ENCODE data around the gene COQ8B. TPM values are rescaled to one million over a fixed set of nuclear protein-coding genes. Genes with fewer than 3 reads are reported as not detected.

Gene COQ8B
- total and polyA plus RNA-seq, 2 of the 4 experiments (the other 2 are of a cell fraction): 14.9 to 23.2 TPM

DNA sequence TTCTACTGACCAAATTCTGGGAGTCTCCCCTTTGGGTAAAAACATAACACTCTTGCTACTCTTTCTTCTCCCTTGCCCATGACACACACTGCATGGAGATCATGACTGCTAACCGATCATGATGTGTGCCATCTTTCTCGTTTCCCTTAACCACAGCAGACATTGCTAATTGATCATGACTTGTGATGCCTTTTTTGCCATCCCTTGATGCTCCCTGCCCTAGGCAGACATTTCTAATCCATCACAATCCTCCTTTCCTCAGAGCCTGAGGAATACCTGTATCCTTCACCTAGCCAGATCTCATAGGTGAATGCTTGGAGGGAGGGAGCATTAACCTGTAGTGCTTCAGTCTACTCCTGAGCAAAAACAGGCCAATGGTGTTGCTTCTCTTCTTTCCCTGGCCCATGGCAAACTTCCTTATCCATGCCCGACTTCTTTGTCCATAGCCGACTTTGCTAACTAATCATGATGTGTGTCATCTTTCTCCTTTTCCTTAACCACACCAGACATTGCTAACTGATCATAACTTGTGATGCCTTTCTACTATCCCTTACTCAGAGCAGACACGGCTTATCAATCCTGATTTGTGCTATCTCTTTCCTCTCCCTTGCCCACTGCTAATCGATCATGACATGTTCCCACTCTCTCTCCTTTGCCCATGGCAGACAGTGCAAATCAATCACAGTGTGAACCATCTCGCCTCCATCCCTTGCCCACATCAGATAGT is 44.0 kb downstream of the COQ8B start:
- Histone ChIP-seq H4K91ac (ENCODE audit: insufficient read depth, low read depth, low read length) (no peak overlapping the region), H3K36me3 (ENCODE audit: control insufficient read depth, insufficient read depth, low read length) (peaks cover 87% of the 10 kb centered on the region), H2BK15ac (ENCODE audit: low read depth, low read length) (no peak overlapping the region), H3K14ac (replicated peaks; ENCODE audit: low read depth, low read length) (no peak overlapping the region), H4K5ac (ENCODE audit: low read depth, low read length) (no peak overlapping the region), H2AK5ac (ENCODE audit: low read depth, low read length) (no peak overlapping the region), H3K4me2 (ENCODE audit: low read depth, low read length) (no peak overlapping the region), H2BK5ac (ENCODE audit: low read depth, low read length, poor library complexity, severe bottlenecking) (no peak overlapping the region), H4K20me1 (ENCODE audit: insufficient read depth, low read length) (0 out of 2 replicates have a peak, but pooled peaks cover 6% of the 10 kb centered on the region), H3K4me3 (ENCODE audit: insufficient read depth, low read depth, low read length) (no peak overlapping the region), H3K4ac (ENCODE audit: low read depth, low read length) (no peak overlapping the region), H3K27ac (ENCODE audit: insufficient read depth, low read length) (no peak overlapping the region), H3K23ac (ENCODE audit: low read depth, low read length) (no peak overlapping the region), H3K27me3 (ENCODE audit: control insufficient read depth, insufficient read depth, low read length) (no peaks in the 10 kb centered on the region), H3K18ac (ENCODE audit: low read depth, low read length) (no peak overlapping the region), H4K8ac (ENCODE audit: low read depth in 2 of 2, low read length in 2 of 2) (no peak overlapping the region), H3K79me1 (ENCODE audit: low read depth in 1 of 2, low read length in 2 of 2) (peaks cover 7 to 21% of the 10 kb centered on the region in 2 experiments; a peak in 3 of 4 replicates), H2BK20ac (ENCODE audit: low read depth, low read length) (no peak overlapping the region), H3K9me3 (ENCODE audit: control insufficient read depth, insufficient read depth, low read length) (peaks cover 2% of the 10 kb centered on the region; the same call in 1 of the 2 replicates), H3K56ac (ENCODE audit: extremely low read depth, insufficient read depth, low read length) (no peak overlapping the region), H2AFZ (replicated peaks; ENCODE audit: low read length, poor library complexity) (no peak overlapping the region), H2AK9ac (replicated peaks; ENCODE audit: low read depth, low read length, poor library complexity) (no peak overlapping the region), H3K9ac (ENCODE audit: low read depth, low read length) (no peak overlapping the region), H2BK120ac (ENCODE audit: low read depth, low read length) (no peak overlapping the region), H3K9me1 (ENCODE audit: insufficient read depth, low read length) (peaks cover 8% of the 10 kb centered on the region), H3K4me1 (ENCODE audit: control insufficient read depth, insufficient read depth, low read length) (no peaks in the 10 kb centered on the region)
- intact Hi-C loops (cut with micrococcal nuclease): no loop called here
- TF ChIP-seq RAD21 (IDR thresholded peaks at IDR 0.05; ENCODE audit: low read length) (no peak), NFE2L2 (IDR thresholded peaks at IDR 0.05; ENCODE audit: low read depth, low read length) (no peak), SMC3 (IDR thresholded peaks at IDR 0.05; ENCODE audit: low read depth, low read length) (no peak), CHD1 (IDR thresholded peaks at IDR 0.05; ENCODE audit: low read depth, low read length) (no peak), CEBPB (IDR thresholded peaks at IDR 0.05; ENCODE audit: low read depth, low read length) (no peak), MXI1 (IDR thresholded peaks at IDR 0.05; ENCODE audit: borderline replicate concordance, low read depth, low read length) (no peak), RCOR1 (IDR thresholded peaks at IDR 0.05; ENCODE audit: insufficient replicate concordance, low read length) (no peak)
- TF ChIP-seq, protein P1, sequence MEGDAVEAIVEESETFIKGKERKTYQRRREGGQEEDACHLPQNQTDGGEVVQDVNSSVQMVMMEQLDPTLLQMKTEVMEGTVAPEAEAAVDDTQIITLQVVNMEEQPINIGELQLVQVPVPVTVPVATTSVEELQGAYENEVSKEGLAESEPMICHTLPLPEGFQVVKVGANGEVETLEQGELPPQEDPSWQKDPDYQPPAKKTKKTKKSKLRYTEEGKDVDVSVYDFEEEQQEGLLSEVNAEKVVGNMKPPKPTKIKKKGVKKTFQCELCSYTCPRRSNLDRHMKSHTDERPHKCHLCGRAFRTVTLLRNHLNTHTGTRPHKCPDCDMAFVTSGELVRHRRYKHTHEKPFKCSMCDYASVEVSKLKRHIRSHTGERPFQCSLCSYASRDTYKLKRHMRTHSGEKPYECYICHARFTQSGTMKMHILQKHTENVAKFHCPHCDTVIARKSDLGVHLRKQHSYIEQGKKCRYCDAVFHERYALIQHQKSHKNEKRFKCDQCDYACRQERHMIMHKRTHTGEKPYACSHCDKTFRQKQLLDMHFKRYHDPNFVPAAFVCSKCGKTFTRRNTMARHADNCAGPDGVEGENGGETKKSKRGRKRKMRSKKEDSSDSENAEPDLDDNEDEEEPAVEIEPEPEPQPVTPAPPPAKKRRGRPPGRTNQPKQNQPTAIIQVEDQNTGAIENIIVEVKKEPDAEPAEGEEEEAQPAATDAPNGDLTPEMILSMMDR (conservative IDR thresholded peaks at IDR 0.05; ENCODE audit: low read depth, low read length): no peak
- TF ChIP-seq, protein P2, sequence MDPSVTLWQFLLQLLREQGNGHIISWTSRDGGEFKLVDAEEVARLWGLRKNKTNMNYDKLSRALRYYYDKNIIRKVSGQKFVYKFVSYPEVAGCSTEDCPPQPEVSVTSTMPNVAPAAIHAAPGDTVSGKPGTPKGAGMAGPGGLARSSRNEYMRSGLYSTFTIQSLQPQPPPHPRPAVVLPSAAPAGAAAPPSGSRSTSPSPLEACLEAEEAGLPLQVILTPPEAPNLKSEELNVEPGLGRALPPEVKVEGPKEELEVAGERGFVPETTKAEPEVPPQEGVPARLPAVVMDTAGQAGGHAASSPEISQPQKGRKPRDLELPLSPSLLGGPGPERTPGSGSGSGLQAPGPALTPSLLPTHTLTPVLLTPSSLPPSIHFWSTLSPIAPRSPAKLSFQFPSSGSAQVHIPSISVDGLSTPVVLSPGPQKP (IDR thresholded peaks at IDR 0.05; ENCODE audit: borderline replicate concordance, low read depth, low read length): no peak
- DNase-seq: no peak
- no TSS peak for BruUV-seq (replicated peaks)
- ChIA-PET POLR2A (ENCODE audit: unreplicated experiment) (no interaction called here), CTCF (interaction anchor here (0.5 kb wide), 1 partner anchor 34 kb away, joined by 3 read pairs; no protein-coding TSS in a partner anchor)
- whole genome bisulfite sequencing, 2 experiments (ENCODE audit: extremely low coverage in 2 of 2, insufficient read length in 1 of 2): 89% methylated on average over 5 of the region's 7 CpGs; no CpG with 5 or more reads in 1 of the 2 experiments
- no peak for ATAC-seq (ENCODE audit: low read depth)
- in situ Hi-C loops (cut with MboI; ENCODE audit: low sequenced_read_pairs): loop anchor here (25.0 kb wide), 1 partner anchor 590 kb away; the partner anchor contains the start of gene HNRNPUL1
- dilution Hi-C loops (cut with HindIII; ENCODE audit: low sequenced_read_pairs, unreplicated experiment): no loop called here

All from IMR-90 (cell line).